ENCODE results near the gene GRIN1. TPM values are rescaled to one million over a fixed set of nuclear protein-coding genes. Genes with fewer than 3 reads are reported as not detected.

GRIN1 gene
- total RNA-seq, 4 donors from 2014 or later: not detected

GRCh38 chr9:137160054-137160425 is 21.1 kb downstream of the GRIN1 start:
- no peak for TF ChIP-seq POLR2A (IDR thresholded peaks at IDR 0.05)
- TF ChIP-seq, protein P1, sequence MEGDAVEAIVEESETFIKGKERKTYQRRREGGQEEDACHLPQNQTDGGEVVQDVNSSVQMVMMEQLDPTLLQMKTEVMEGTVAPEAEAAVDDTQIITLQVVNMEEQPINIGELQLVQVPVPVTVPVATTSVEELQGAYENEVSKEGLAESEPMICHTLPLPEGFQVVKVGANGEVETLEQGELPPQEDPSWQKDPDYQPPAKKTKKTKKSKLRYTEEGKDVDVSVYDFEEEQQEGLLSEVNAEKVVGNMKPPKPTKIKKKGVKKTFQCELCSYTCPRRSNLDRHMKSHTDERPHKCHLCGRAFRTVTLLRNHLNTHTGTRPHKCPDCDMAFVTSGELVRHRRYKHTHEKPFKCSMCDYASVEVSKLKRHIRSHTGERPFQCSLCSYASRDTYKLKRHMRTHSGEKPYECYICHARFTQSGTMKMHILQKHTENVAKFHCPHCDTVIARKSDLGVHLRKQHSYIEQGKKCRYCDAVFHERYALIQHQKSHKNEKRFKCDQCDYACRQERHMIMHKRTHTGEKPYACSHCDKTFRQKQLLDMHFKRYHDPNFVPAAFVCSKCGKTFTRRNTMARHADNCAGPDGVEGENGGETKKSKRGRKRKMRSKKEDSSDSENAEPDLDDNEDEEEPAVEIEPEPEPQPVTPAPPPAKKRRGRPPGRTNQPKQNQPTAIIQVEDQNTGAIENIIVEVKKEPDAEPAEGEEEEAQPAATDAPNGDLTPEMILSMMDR (IDR thresholded peaks at IDR 0.05): no peak
- no peak for DNase-seq
- Histone ChIP-seq H3K27me3 (peaks cover 0 to 53% of the 10 kb centered on the region in 2 donors), H3K9me3 (no peaks in the 10 kb centered on the region), H3K27ac (no peak overlapping the region), H3K4me3 (no peak overlapping the region), H3K36me3 (no peaks in the 10 kb centered on the region), H3K4me1 (peaks cover 0 to 37% (median 13%) of the 10 kb centered on the region in 4 donors)

DNA sequence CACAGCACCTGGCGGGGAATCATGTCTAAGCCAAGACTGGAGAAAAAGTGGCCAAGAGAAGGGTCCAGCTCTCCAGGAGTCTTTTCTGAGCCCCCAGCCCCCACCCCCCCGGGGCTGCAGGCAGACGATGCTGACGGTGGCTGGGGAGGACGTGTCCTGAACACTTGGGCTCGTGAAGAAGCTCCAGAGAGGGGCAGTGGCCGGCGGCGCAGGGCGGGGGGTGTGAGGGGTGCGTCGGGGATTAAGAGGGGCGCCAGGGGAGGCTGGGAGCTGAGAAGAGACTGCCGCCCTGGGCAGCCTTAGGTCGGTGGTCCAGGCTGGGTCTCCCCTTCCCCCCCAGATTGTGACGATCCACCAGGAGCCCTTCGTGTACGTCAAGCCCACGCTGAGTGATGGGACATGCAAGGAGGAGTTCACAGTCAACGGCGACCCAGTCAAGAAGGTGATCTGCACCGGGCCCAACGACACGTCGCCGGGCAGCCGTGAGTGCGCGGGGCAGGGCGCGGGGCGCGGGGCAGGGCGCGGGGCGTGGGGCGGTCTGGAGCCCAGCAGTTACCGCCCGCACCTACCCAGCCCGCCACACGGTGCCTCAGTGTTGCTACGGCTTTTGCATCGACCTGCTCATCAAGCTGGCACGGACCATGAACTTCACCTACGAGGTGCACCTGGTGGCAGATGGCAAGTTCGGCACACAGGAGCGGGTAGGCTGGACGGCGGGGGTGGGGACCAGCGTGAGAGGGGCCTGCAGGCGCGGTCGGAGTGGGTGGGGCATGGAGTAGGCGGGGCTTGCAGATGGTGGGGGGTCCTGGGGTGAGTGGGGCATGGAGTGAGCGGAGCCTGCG is 22.0 kb downstream of the GRIN1 start:
- peaks cover 0 to 61% of the 10 kb centered on the region in 2 donors for H3K27me3 ChIP-seq
- no peaks in the 10 kb centered on the region for H3K36me3 ChIP-seq
- H3K4me1 ChIP-seq: peaks cover 0 to 37% (median 13%) of the 10 kb centered on the region in 4 donors
- H3K4me3 ChIP-seq: no peak overlapping the region
- DNase-seq: no peak
- H3K9me3 ChIP-seq: no peaks in the 10 kb centered on the region
- no peak overlapping the region for H3K27ac ChIP-seq
- no peak for TF ChIP-seq POLR2A (IDR thresholded peaks at IDR 0.05)
- TF ChIP-seq, protein P1 (IDR thresholded peaks at IDR 0.05): no peak

- no peak for DNase-seq
- Histone ChIP-seq H3K9me3 (no peaks in the 10 kb centered on the region), H3K4me1 (peaks cover 0 to 31% (median 11%) of the 10 kb centered on the region in 4 donors), H3K27ac (no peak overlapping the region), H3K36me3 (no peaks in the 10 kb centered on the region), H3K4me3 (no peak overlapping the region), H3K27me3 (peaks cover 0 to 70% of the 10 kb centered on the region in 2 donors)
- no peak for TF ChIP-seq POLR2A (IDR thresholded peaks at IDR 0.05)
- TF ChIP-seq, protein P1 (IDR thresholded peaks at IDR 0.05): no peak
Observed at GRCh38 chr9:137161558-137162486, 22.9 kb downstream of the GRIN1 start.

DNA sequence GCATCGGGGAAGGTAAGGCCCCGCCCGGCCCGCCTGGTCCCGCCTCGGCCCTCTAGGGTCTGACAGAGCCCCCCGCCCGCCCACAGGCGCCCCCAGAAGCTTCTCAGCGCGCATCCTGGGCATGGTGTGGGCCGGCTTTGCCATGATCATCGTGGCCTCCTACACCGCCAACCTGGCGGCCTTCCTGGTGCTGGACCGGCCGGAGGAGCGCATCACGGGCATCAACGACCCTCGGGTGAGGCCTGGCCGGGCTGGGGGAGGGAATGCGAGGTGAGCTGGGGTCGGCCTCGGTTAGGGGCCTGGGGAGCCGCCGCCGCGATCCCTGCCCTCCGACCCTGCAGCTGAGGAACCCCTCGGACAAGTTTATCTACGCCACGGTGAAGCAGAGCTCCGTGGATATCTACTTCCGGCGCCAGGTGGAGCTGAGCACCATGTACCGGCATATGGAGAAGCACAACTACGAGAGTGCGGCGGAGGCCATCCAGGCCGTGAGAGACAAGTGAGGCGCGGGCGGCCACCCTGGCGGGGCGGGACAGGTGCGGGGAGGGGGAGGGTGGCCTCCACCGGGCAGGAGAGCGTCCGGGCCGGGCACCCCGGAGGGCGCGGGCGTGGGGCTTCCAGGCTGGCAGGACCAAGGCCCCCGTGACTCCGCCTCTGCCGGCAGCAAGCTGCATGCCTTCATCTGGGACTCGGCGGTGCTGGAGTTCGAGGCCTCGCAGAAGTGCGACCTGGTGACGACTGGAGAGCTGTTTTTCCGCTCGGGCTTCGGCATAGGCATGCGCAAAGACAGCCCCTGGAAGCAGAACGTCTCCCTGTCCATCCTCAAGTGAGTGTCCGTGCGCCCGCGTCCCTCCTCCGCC is 23.8 kb downstream of the GRIN1 start:
- H3K4me1 ChIP-seq: peaks cover 0 to 33% (median 9%) of the 10 kb centered on the region in 4 donors
- no peaks in the 10 kb centered on the region for H3K9me3 ChIP-seq
- TF ChIP-seq, protein P1 (IDR thresholded peaks at IDR 0.05): peak in 3 of 6 experiments; percentile 35 to 48 (median 36)
- no peak for TF ChIP-seq POLR2A (IDR thresholded peaks at IDR 0.05)
- H3K27me3 ChIP-seq: peaks cover 0 to 79% of the 10 kb centered on the region in 2 donors
- H3K4me3 ChIP-seq: peak overlapping the region in 3 of 4 donors; percentile 15 to 28 (median 18)
- no peaks in the 10 kb centered on the region for H3K36me3 ChIP-seq
- H3K27ac ChIP-seq: peak overlapping the region in 1 of 4 donors; percentile 25
- peak in 2 of 3 donors; percentile 72 to 73 for DNase-seq

GRCh38 chr9:137163365-137163715 is 24.4 kb downstream of the GRIN1 start:
- Histone ChIP-seq H3K4me3 (peak overlapping the region in 3 of 4 donors; percentile 15 to 28 (median 18)), H3K27me3 (peaks cover 0 to 83% of the 10 kb centered on the region in 2 donors), H3K4me1 (peaks cover 6 to 39% (median 15%) of the 10 kb centered on the region in 4 donors), H3K36me3 (no peaks in the 10 kb centered on the region), H3K27ac (no peak overlapping the region), H3K9me3 (no peaks in the 10 kb centered on the region)
- DNase-seq: no peak
- TF ChIP-seq, protein P1 (IDR thresholded peaks at IDR 0.05): no peak
- no peak for TF ChIP-seq POLR2A (IDR thresholded peaks at IDR 0.05)

Data from Peyer's patch (tissue), 4 donors.